Measurements from ENCODE around the gene ZNF367. TPM values are rescaled to one million over a fixed set of nuclear protein-coding genes. Genes with fewer than 3 reads are reported as not detected.

Gene ZNF367
- total and polyA plus RNA-seq, 2 donors (not counting 3 experiments of a cell fraction or from before 2014, with no cell fraction given), result 1.7 to 10.0 TPM

DNA sequence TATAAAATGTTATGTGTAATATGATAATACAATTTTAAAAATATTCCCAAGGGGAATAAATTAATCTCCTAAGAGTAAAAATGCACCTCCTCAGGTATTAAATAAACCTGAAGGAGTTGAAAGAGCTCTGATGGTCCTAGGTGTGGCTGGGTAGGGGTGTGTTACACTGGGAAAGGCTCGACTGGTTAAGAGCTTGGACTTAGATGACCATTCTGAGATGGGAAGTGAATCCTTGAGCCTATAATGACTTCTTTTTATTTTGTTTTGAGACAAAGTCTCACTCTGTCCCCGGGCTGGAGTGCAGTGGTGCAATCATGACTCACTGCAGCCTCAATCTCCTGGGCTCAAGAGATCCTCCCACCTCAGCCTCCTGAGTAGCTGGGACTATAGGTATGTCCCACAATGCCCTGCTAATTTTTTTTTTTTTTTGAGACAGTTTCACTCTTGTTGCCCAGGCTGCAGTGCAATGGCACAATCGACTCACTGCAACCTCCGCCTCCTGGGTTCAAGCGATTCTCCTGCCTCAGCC, 22.6 kb upstream of the ZNF367 start:
- Histone ChIP-seq H3K9me3 (replicated peaks; ENCODE audit: control insufficient read depth, insufficient read depth, low read length) (no peaks in the 10 kb centered on the region), H3K36me3 (ENCODE audit: control insufficient read depth in 2 of 2, extremely low read depth in 1 of 2, insufficient read depth in 2 of 2, low read length in 2 of 2) (no peaks in the 10 kb centered on the region), H3K9ac (replicated peaks; ENCODE audit: extremely low read depth, insufficient read depth, low read length) (no peak overlapping the region), H3K27me3 (ENCODE audit: control insufficient read depth in 2 of 2, insufficient read depth in 2 of 2, low read length in 2 of 2) (no peaks in the 10 kb centered on the region), H4K20me1 (replicated peaks; ENCODE audit: control insufficient read depth, extremely low read depth, insufficient read depth, low read length) (no peaks in the 10 kb centered on the region), H3K4me1 (ENCODE audit: control insufficient read depth, extremely low read depth, insufficient read depth, low read length) (no peaks in the 10 kb centered on the region), H2AFZ (ENCODE audit: low read depth, low read length) (no peak overlapping the region), H3K79me2 (ENCODE audit: control insufficient read depth, insufficient read depth, low read length) (no peaks in the 10 kb centered on the region), H3K27ac (ENCODE audit: insufficient read depth, low read depth, low read length) (no peak overlapping the region), H3K4me2 (ENCODE audit: insufficient read depth, low read length) (no peak overlapping the region), H3K4me3 (replicated peaks in 1 of 3; ENCODE audit: insufficient read depth in 1 of 3, low read depth in 1 of 3, low read length in 3 of 3) (no peak overlapping the region), H3K9me1 (replicated peaks; ENCODE audit: control insufficient read depth, extremely low read depth, insufficient read depth, low read length) (no peaks in the 10 kb centered on the region)
- dilution Hi-C loops (cut with MboI; ENCODE audit: extremely low pct_ligation_motif_present, low sequenced_read_pairs) (no loop called here), intact Hi-C loops (cut with micrococcal nuclease) (no loop called here)
- no TSS peak for BruUV-seq (replicated peaks)
- no peak for TF ChIP-seq EZH2 (IDR thresholded peaks at IDR 0.05; ENCODE audit: borderline replicate concordance, low read depth, low read length, severe bottlenecking)
- FAIRE-seq, result no peak
- ChIA-PET CTCF (interaction anchor here (0.9 to 1.9 kb wide), 4 partner anchors 11 to 123 kb away, joined by 3 to 12 read pairs (median 8); no protein-coding TSS in a partner anchor), POLR2A (no interaction called here)
- no peak for DNase-seq (ENCODE audit: low read depth, low spot score)

DNA sequence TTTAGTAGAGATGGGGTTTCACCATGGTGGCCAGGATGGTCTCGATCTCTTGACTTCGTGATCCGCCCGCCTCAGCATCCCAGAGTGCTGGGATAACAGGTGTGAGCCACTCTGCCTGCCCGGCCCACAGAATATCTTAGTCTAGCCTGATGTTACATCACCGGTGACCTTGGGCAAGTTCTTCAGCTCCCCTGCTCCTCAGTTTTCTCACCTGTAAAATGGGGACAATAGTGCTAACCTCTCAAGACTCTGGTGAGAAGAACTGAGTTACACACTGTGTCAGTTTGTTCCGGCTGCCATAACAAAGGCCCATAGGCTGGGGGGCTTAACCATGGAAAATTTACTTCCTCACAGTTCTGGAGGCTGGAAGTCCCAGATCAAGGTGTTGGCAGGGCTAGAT, 19.3 kb upstream of the ZNF367 start:
- intact Hi-C loops (cut with micrococcal nuclease), result no loop called here
- no peaks in the 10 kb centered on the region for H4K20me1 ChIP-seq (replicated peaks; ENCODE audit: control insufficient read depth, extremely low read depth, insufficient read depth, low read length)
- TF ChIP-seq, protein P1, sequence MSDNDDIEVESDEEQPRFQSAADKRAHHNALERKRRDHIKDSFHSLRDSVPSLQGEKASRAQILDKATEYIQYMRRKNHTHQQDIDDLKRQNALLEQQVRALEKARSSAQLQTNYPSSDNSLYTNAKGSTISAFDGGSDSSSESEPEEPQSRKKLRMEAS (IDR thresholded peaks at IDR 0.05; ENCODE audit: insufficient read depth, insufficient read length), result no peak
- TF ChIP-seq POLR2AphosphoS5 (IDR thresholded peaks at IDR 0.05; ENCODE audit: insufficient read depth, low read depth, low read length) (no peak), JUN (IDR thresholded peaks at IDR 0.05; ENCODE audit: borderline replicate concordance, insufficient read depth, insufficient read length, low read depth) (no peak)
- no peak for DNase-seq (ENCODE audit: low read depth, low spot score)
- H3K9ac ChIP-seq (replicated peaks; ENCODE audit: extremely low read depth, insufficient read depth, low read length), result no peak overlapping the region
- no peaks in the 10 kb centered on the region for H3K9me3 ChIP-seq (replicated peaks; ENCODE audit: control insufficient read depth, insufficient read depth, low read length)
- FAIRE-seq, result no peak
- no peak overlapping the region for H2AFZ ChIP-seq (ENCODE audit: low read depth, low read length)
- ChIA-PET CTCF (no interaction called here), POLR2A (no interaction called here)
- no peaks in the 10 kb centered on the region for H3K79me2 ChIP-seq (ENCODE audit: control insufficient read depth, insufficient read depth, low read length)
- no peak overlapping the region for H3K27ac ChIP-seq (ENCODE audit: insufficient read depth, low read depth, low read length)
- H3K27me3 ChIP-seq (ENCODE audit: control insufficient read depth in 2 of 2, insufficient read depth in 2 of 2, low read length in 2 of 2), result no peaks in the 10 kb centered on the region
- dilution Hi-C loops (cut with MboI; ENCODE audit: extremely low pct_ligation_motif_present, low sequenced_read_pairs), result no loop called here
- no peak overlapping the region for H3K4me3 ChIP-seq (replicated peaks in 1 of 3; ENCODE audit: insufficient read depth in 1 of 3, low read depth in 1 of 3, low read length in 3 of 3)
- no peak overlapping the region for H3K4me2 ChIP-seq (ENCODE audit: insufficient read depth, low read length)
- H3K4me1 ChIP-seq (ENCODE audit: control insufficient read depth, extremely low read depth, insufficient read depth, low read length), result no peaks in the 10 kb centered on the region
- no peaks in the 10 kb centered on the region for H3K9me1 ChIP-seq (replicated peaks; ENCODE audit: control insufficient read depth, extremely low read depth, insufficient read depth, low read length)
- no peaks in the 10 kb centered on the region for H3K36me3 ChIP-seq (ENCODE audit: control insufficient read depth in 2 of 2, extremely low read depth in 1 of 2, insufficient read depth in 2 of 2, low read length in 2 of 2)
- BruUV-seq (replicated peaks), result no TSS peak

Data from endothelial cell of umbilical vein (primary cell).